ENCODE data around the gene C3.
"Not testable (repeated sequence)": the region's sequence is repeated elsewhere in the genome, so short reads cannot be mapped to it uniquely, and the experiment has no call there.

Gene C3

DNA sequence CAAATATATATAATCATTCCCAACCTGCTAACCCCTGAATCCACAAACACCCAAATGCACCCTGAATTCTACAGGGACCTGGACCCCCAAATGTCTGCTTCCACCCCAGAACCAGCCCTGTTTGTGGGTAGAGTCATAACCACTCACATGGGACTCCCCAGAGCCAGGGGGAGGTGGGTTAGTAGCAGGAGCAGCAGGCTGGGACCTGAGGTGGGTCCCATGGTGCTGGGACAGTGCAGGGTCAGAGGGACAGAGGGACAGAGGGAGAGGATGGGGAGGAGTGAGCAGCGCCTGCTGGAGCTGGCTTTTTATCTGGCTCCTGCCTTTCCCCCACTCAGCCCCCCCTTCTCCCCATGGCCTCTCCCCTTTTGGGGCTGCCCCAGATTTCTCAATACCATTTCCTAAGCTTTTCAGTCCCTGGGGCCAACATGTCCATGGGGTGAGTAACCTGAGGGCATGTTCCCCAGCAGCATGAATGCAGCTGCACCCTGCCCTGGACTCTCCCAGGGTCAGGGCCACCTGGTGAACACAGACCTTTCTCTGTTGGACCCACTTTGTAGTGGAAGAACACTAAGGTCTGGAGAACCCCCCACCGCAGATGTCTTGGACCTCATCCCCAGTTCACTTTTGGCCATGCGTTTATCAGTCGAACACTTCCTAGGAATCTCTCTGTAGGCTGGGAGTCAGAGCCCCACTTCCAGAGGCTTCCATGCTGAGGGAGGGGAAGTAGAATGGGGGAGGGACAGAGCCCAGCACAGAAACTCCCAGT, at the start of gene C3:
Gene C3, minus strand, starts transcription at position 282 of the 769 bp plus-strand sequence. Its CDS starts 61 bp downstream, at position 221.
- DNase-seq, result no peak

DNA sequence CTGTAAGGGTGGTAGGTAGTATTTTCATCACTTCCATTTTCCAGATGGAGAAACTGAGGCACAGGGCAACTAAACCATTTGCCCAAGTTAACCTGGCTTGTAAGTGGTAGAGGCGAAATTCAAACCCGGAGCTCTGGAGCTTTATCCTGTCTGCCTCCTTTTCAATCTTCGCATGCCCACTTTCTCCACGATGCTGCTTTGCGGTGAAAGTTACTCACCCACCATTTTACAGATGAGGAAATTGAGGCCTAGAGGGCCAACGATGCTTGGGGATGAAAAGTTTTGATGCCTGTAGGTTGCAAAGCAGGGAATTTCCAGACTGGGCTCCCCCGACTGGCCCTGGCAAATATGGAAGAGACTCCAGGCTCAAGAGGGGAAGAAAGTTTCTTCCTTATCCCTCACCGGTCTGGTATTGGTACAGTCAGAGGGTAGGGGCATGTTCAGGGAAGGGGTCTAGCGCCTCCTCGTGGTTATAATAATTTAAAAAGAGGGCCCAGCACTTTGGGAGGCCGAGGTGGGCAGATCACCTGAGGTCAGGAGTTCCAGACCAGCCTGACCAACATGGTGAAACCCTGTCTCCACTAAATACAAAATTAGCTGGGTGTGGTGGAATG, 48.7 kb upstream of the C3 start:
- DNase-seq, result peak; percentile 35

DNA sequence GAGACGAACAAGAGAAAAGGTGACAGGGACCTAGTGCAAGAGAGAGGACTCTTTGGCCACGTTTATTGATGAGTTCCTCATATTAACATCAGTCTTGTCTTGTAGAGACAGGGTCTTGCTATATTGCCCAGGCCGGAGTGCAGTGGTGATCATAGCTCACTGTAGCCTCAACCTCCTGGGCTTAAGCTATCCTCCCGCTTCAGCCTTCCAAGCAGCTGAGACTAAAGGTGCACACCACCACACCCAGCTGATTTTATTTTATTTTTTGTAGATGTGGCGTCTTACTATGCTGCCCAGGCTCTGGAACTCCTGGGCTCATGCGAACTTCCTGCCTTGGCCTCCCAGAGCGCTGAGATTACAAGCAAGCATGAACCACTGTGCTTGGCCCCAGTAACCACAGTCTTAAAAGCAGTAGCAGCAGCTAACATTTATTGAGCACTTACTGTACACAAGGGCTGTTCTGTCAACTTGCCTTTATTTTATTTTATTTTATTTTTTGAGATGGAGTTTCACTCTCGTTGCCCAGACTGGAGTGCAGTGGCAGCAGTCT, 47.9 kb upstream of the C3 start:
- DNase-seq, result peak; percentile 22

DNA sequence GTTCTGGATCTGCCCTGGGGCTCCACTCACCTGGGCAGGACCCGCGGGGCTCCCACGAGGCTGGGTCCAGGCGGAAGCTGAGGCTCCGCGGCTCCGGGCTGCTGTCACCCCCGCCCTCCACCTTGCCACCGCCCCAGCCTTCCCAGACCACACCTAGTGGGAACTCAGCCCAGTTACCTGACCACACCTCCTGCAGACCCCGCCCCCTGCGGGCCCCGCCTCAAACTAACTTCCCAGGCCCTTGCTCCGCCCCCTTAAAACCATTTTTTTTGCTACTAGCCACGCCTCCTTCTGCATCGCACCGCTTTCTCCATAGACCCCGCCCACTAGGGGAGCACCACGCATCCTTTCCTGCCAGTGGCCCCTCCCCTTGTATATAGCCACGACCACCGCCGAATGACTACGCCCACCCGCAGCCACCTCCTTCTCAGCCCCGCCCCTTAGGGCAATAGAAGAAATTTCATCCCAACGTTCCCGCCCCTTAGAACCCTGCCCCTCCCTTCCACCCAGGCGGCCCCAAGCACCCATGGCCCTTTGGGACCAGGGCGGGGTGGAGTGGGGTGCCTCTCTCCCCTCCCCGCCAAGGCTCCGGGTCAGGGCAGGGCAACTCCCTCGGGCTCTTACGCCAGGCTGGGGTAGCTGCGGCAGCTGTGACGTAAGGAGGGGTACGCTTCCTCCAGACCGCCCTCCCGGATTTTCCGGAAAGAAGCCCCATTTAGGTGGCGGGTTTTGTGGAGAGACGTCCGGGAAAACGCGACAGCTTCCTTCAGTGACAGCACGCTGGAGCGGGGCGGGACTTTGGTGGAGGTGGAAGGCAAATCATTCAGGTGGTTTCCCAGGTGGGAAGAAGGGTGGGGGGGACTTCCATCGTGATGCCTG, 47.1 kb upstream of the C3 start, which contains the start of gene SH2D3A:
Gene SH2D3A, minus strand, starts transcription at position 79 of the 879 bp plus-strand sequence. CDS start 3,687 bp downstream, outside the sequence.
- DNase-seq, result peak; percentile 97

GRCh38 chr19:6767081-6767356, 46.6 kb upstream of the C3 start:
- DNase-seq, result no peak

- DNase-seq, result peak; percentile 31
Observed at GRCh38 chr19:6766357-6767080, 46.1 kb upstream of the C3 start.

- no peak for DNase-seq
Observed at GRCh38 chr19:6765738-6766356, 45.4 kb upstream of the C3 start.

GRCh38 chr19:6762253-6762797, 41.9 kb upstream of the C3 start:
- not testable (repeated sequence) for DNase-seq

DNA sequence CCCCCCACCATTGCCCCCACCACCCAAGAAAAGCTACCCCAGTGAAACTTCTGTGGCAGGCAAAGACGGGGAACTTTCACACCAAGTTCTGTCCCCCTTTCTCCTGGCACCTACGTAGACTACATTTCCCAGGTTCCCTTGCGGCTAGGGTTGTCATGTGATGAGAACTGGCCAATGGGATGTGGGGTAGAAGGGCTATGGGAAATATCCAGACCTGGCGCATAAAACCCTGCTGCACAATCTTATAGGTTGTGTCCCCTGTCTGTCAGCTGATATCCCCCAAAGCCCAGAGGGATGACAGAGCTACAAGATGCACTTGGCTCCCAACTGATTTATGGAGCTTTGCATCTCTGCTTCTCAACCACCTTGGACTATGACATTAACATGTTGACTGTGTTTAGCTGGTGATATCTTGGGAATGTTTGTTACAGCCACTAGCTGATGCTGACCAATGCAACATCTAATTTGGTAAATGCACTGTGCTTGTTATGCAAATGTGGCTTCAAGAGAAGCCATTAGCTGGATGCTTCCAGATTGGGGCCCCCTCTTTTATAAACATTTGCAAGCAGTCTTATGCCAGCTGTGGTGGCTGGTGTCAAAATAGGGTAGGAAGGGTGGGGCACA, 40.7 kb upstream of the C3 start:
- DNase-seq, result peak; percentile 55

- DNase-seq, result no peak
Observed at GRCh38 chr19:6760606-6761005, 40.2 kb upstream of the C3 start.

- no peak for DNase-seq
Observed at GRCh38 chr19:6754653-6755463, 34.4 kb upstream of the C3 start.

DNA sequence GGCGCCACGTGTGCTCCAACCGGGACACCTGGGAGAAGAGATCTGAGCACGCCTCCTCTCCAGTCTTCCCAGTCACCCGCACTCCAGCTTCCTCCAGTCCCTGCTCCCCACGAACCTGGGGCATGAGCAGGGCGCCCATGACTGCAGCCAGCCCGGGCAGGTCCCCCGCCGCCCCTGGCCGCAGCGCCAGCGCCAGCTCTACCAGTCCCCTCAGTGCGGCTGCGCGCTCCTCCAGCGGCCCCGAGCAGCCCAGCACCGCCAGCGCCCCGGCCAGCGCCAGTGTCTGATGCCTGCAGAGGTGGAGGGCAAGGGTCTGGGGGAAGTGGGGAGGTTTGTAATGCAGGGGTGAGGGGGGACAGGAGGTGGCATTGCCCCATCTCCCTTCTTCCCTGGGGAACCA, 33.7 kb upstream of the C3 start:
- no peak for DNase-seq

- peak; percentile 90 for DNase-seq
Observed at GRCh38 chr19:6753178-6754031, 33.0 kb upstream of the C3 start.

- no peak for DNase-seq
Observed at GRCh38 chr19:6752256-6753177, 32.1 kb upstream of the C3 start.

DNA sequence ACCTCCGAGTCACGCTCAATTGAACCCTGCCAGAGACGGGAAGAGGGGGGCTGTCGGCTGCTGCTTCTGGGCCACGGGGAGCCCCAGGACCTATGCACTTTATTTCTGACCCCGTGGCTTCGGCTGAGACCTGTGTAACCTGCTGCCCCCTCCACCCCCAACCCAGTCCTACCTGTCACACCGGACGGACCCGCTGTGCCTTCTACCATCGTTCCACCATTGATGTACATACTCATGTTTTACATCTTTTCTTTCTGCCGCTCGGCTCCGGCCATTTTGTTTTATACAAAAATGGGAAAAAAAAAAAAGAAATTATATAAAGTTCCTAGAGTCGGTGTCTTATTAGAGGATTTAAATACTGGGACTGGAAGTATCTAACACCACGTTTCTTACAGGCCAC, 30.7 kb upstream of the C3 start:
- no peak for DNase-seq

- DNase-seq, result no peak
Observed at GRCh38 chr19:6750062-6750461, 29.6 kb upstream of the C3 start.

DNA sequence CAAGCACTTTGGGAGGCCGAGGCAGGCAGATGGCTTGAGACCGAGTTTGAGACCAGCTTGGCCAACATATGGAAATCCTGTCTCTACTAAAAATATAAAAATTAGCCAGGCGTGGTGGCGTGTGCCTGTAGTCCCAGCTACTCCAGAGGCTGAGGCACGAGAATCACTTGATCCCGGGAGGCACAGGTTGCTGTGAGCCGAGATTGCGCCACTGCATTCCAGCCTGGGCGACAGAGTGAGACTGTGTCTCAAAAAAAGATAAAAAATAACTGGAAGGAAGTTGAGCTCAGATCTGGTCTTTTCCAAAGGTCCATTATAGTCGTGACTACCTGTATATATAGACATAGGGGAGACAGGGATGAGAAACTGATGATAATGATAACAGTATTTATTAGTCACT, 28.1 kb upstream of the C3 start:
- DNase-seq, result not testable (repeated sequence)

GRCh38 chr19:6745965-6746364, 25.5 kb upstream of the C3 start:
- DNase-seq, result no peak
